B cell (primary cell): ENCODE measurements around the gene OR10G4. TPM values are rescaled to one million over a fixed set of nuclear protein-coding genes. Genes with fewer than 3 reads are reported as not detected.
"Not testable (repeated sequence)": the region's sequence is repeated elsewhere in the genome, so short reads cannot be mapped to it uniquely, and the experiment has no call there.

Experiments
- ATAC-seq: fragments of 200-7000 bp; cut with Tn5 transposase; one replicate; pipeline ENCODE4 v1.10.0; 2021; ENCODE audit warnings: low read depth, mild to moderate bottlenecking, moderate number of reproducible peaks, moderate library complexity
- CTCF ChIA-PET: fragments of 350-600 bp; sonication (Branson Sonifier 250); formaldehyde crosslinking; loops from one replicate; lab custom pipeline; 2021; ENCODE audit warnings: antibody characterized with exemption, inconsistent platforms; lab: Charles Lee
- POLR2A ChIA-PET: fragments of 350-600 bp; sonication (Branson Sonifier 250); formaldehyde crosslinking; loops from one replicate; lab custom pipeline; 2021; ENCODE audit warnings: antibody characterized with exemption; lab: Charles Lee
- DNase-seq: peaks from one replicate; pipeline ENCODE4 v3.0.0; 2013
- H2AFZ ChIP-seq: 2 replicates; pipeline ENCODE4 v1.6.1; 2012; ENCODE audit warnings: mild to moderate bottlenecking, low read depth, low read length; ENCODE audit not compliant: insufficient read depth, poor library complexity, severe bottlenecking
- H3K27ac ChIP-seq, 2 donors: 1 replicate in 1 of 2; 2 replicates in 1 of 2; pipeline ENCODE4 v1.5.1; 2012 to 2013; ENCODE audit warnings: low read length in 2 of 2, mild to moderate bottlenecking in 2 of 2, moderate library complexity in 1 of 2
- H3K27me3 ChIP-seq, 4 experiments: fragments of 200-600 bp in 1 of 4; sonication (generic) in 1 of 4; replicated peaks in 1 of 4; 1 replicate in 2 of 4; 2 replicates in 2 of 4; pipeline versions ENCODE4 v1.6.1 to v1.7.0; 2013 to 2016; ENCODE audit warnings: low read length in 3 of 4, mild to moderate bottlenecking in 2 of 4, mixed read lengths in 1 of 4, moderate library complexity in 1 of 4; ENCODE audit not compliant: insufficient read depth in 4 of 4, control insufficient read depth in 3 of 4; ENCODE audit errors: control extremely low read depth in 1 of 4
- H3K36me3 ChIP-seq, 2 experiments: replicated peaks in 1 of 2; 1 replicate in 1 of 2; 2 replicates in 1 of 2; pipeline versions ENCODE4 v1.6.1 to v1.7.1; 2013; ENCODE audit warnings: low read length in 1 of 2; ENCODE audit not compliant: insufficient read depth in 2 of 2, control insufficient read depth in 1 of 2; ENCODE audit errors: control extremely low read depth in 1 of 2, extremely low read depth in 1 of 2
- H3K4me1 ChIP-seq, 2 donors: fragments of 200-600 bp in 1 of 2; sonication (generic) in 1 of 2; 1 replicate in 1 of 2; 2 replicates in 1 of 2; pipeline versions ENCODE4 v1.5.1 to v1.6.1; 2013 to 2017; ENCODE audit warnings: low read length in 2 of 2; ENCODE audit not compliant: control insufficient read depth in 2 of 2, insufficient read depth in 2 of 2
- H3K4me2 ChIP-seq: replicated peaks from 2 replicates; pipeline ENCODE3; 2012; ENCODE audit warnings: mild to moderate bottlenecking, low read depth, low read length; ENCODE audit not compliant: poor library complexity, severe bottlenecking
- H3K4me3 ChIP-seq, 5 experiments: fragments of 200-600 bp in 1 of 5; sonication (generic) in 1 of 5; 1 replicate in 3 of 5; 2 replicates in 2 of 5; pipeline versions ENCODE4 v1.5.1 to v1.7.0; 2011 to 2016; ENCODE audit warnings: low read length in 4 of 5, mild to moderate bottlenecking in 4 of 5, low read depth in 2 of 5, control low read depth in 1 of 5, moderate library complexity in 1 of 5; ENCODE audit not compliant: insufficient read depth in 1 of 5; ENCODE audit errors: control extremely low read depth in 1 of 5, extremely low read depth in 1 of 5
- H3K79me2 ChIP-seq: fragments of 200-600 bp; sonication (generic); one replicate; pipeline ENCODE4 v1.6.0; 2016; ENCODE audit warnings: low read length; ENCODE audit not compliant: control insufficient read depth, insufficient read depth
- H3K9ac ChIP-seq: fragments of 200-600 bp; sonication (generic); 2 replicates; pipeline ENCODE4 v1.6.1; 2017; ENCODE audit warnings: mild to moderate bottlenecking, low read length, moderate library complexity
- H3K9me3 ChIP-seq, 3 donors: one replicate each; pipeline versions ENCODE4 v1.6.1 to v1.7.1; 2013; ENCODE audit warnings: low read length in 2 of 3; ENCODE audit not compliant: control insufficient read depth in 2 of 3, insufficient read depth in 1 of 3; ENCODE audit errors: control extremely low read depth in 1 of 3
- H4K20me1 ChIP-seq: 2 replicates; pipeline ENCODE4 v1.6.0; 2012; ENCODE audit warnings: mild to moderate bottlenecking, low read length; ENCODE audit not compliant: insufficient read depth, control insufficient read depth, poor library complexity, severe bottlenecking
- H3K27ac Mint-ChIP-seq: one replicate; pipeline ENCODE4 v1.8.0; 2021; ENCODE audit warnings: mixed read lengths
- H3K27me3 Mint-ChIP-seq: one replicate; pipeline ENCODE4 v1.8.0; 2021; ENCODE audit warnings: mixed read lengths
- H3K4me1 Mint-ChIP-seq: one replicate; pipeline ENCODE4 v1.8.0; 2021; ENCODE audit warnings: mixed read lengths
- H3K4me3 Mint-ChIP-seq: one replicate; pipeline ENCODE4 v1.8.0; 2021; ENCODE audit warnings: mixed read lengths
- H3K9me3 Mint-ChIP-seq: one replicate; pipeline ENCODE4 v1.8.0; 2022; ENCODE audit warnings: mixed read lengths; ENCODE audit not compliant: insufficient read depth
- CTCF ChIP-seq: fragments of 200-600 bp; IDR thresholded peaks from one replicate; pipeline ENCODE4 v1.8.0; 2022; ENCODE audit warnings: antibody characterized with exemption, mild to moderate bottlenecking
- EZH2 ChIP-seq: IDR thresholded peaks from 2 replicates; pipeline ENCODE4 v1.6.1; 2012; ENCODE audit warnings: borderline replicate concordance, low read depth, mild to moderate bottlenecking, moderate library complexity, low read length; ENCODE audit not compliant: insufficient read depth, poor library complexity, severe bottlenecking
- WGBS: methylation state at CpG from one replicate; pipeline ENCODE4 v1.1.5; 2013; ENCODE audit warnings: missing lambda C conversion rate; ENCODE audit not compliant: insufficient coverage; 5-methylcytosine and 5-hydroxymethylcytosine counted together
- intact Hi-C: fragments of 100-400 bp; cut with micrococcal nuclease; formaldehyde crosslinking; loops from one replicate; pipeline ENCODE4 v1.10.0; 2022
- polyA plus RNA-seq: library from polyadenylated mRNA; depleted of rRNA; stranded (reverse); fragments of >200 nt; gene quantifications from 2 replicates; pipeline ENCODE4 v1.2.3, GENCODE V29; 2012
- total RNA-seq, 2 donors: library from RNA; stranded (reverse); fragments of 120-200 nt in 1 of 2; gene quantifications; 1 replicate in 1 of 2; 2 replicates in 1 of 2; pipeline versions ENCODE4 v1.2.3 to v1.2.4, GENCODE V29; 2013 to 2022

OR10G4 gene
- total and polyA plus RNA-seq, 2 donors (not counting 1 experiment from before 2014, with no cell fraction given): not detected

- Mint-ChIP-seq H3K4me1 (no peaks in the 10 kb centered on the region), H3K27ac (no peak overlapping the region), H3K27me3 (peaks cover 5% of the 10 kb centered on the region), H3K9me3 (no peaks in the 10 kb centered on the region), H3K4me3 (no peak overlapping the region)
- no peaks in the 10 kb centered on the region for H4K20me1 ChIP-seq
- WGBS: 83% methylated on average over 4 of the region's 5 CpGs
- no peaks in the 10 kb centered on the region for H3K79me2 ChIP-seq
- no peaks in the 10 kb centered on the region for H3K27me3 ChIP-seq
- H3K36me3 ChIP-seq: no peaks in the 10 kb centered on the region
- no peak for TF ChIP-seq CTCF
- TF ChIP-seq EZH2: no peak
- no peak overlapping the region for H3K9ac ChIP-seq
- ATAC-seq (no peak), DNase-seq (no peak)
- H3K9me3 ChIP-seq: peaks cover 0 to 11% (median 0%) of the 10 kb centered on the region in 3 donors
- ChIA-PET CTCF (no interaction called here), POLR2A (interaction anchor here (0.7 kb wide), 1 partner anchor 22 kb away, joined by 3 read pairs; no protein-coding TSS in a partner anchor)
- H3K4me2 ChIP-seq: no peak overlapping the region
- intact Hi-C loops: no loop called here
- H3K4me1 ChIP-seq: no peaks in the 10 kb centered on the region
- H3K4me3 ChIP-seq: no peak overlapping the region
- H3K27ac ChIP-seq: no peak overlapping the region
- H2AFZ ChIP-seq: no peak overlapping the region
These were observed 33.5 kb upstream of the OR10G4 start for GRCh38 chr11:123979311-123979710.

- intact Hi-C loops: no loop called here
- Mint-ChIP-seq H3K9me3 (no peaks in the 10 kb centered on the region), H3K27ac (no peak within 1 kb of the TSS), H3K4me3 (no peak within 1 kb of the TSS), H3K27me3 (no peaks in the 10 kb centered on the region), H3K4me1 (no peaks in the 10 kb centered on the region)
- Histone ChIP-seq H3K4me3 (no peak within 1 kb of the TSS), H3K36me3 (no peaks in the 10 kb centered on the region), H3K27me3 (no peaks in the 10 kb centered on the region), H2AFZ (no peak within 1 kb of the TSS), H3K9ac (no peak within 1 kb of the TSS), H3K27ac (no peak within 1 kb of the TSS), H4K20me1 (no peaks in the 10 kb centered on the region), H3K4me2 (no peak within 1 kb of the TSS), H3K9me3 (peaks cover 0 to 3% (median 0%) of the 10 kb centered on the region in 3 donors), H3K4me1 (no peaks in the 10 kb centered on the region), H3K79me2 (no peaks in the 10 kb centered on the region)
- DNase-seq: no peak
- ChIA-PET POLR2A (no interaction called here), CTCF (no interaction called here)
- ATAC-seq: no peak
- no peak for TF ChIP-seq CTCF
- no peak for TF ChIP-seq EZH2
- WGBS: no CpG with 5 or more reads among the region's 1 CpG
These were observed 17.7 kb upstream of the OR10G4 start, which contains the start of gene OR10G6 for GRCh38 chr11:123995119-123995518. Gene OR10G6 (minus strand): TSS chr11:123995161. CDS start chr11:123995161, 0 bp downstream.

GRCh38 chr11:124015837-124016236, 3.0 kb downstream of the OR10G4 start:
- H3K27me3 ChIP-seq, H3K36me3 ChIP-seq, H3K4me3 Mint-ChIP-seq, H3K9ac ChIP-seq, POLR2A ChIA-PET, H3K79me2 ChIP-seq, H3K27ac ChIP-seq, H3K4me1 Mint-ChIP-seq, H3K9me3 ChIP-seq, H3K27me3 Mint-ChIP-seq, H4K20me1 ChIP-seq, H3K4me1 ChIP-seq, H3K9me3 Mint-ChIP-seq, ATAC-seq, H3K4me2 ChIP-seq, intact Hi-C loops, CTCF ChIA-PET, H3K27ac Mint-ChIP-seq, H3K4me3 ChIP-seq, H2AFZ ChIP-seq, DNase-seq: not testable (repeated sequence)
- WGBS: 88% methylated on average over 3 of the region's 9 CpGs
